GM10266 (cell line): ENCODE measurements around the gene EEF1AKMT4.

Experiments
- DNase-seq: peaks from one replicate; pipeline ENCODE4 v3.0.0; 2012; ENCODE audit errors: extremely low spot score
- CTCF ChIP-seq: IDR thresholded peaks from 2 replicates; pipeline ENCODE4 v1.5.1; 2012; ENCODE audit warnings: mild to moderate bottlenecking, low read depth; ENCODE audit not compliant: control insufficient read depth, insufficient read depth; ENCODE audit errors: missing control alignments

EEF1AKMT4 gene

GRCh38 chr3:184230603-184231528 lies 18.6 kb upstream of the EEF1AKMT4 start:
- peak; percentile 59 for DNase-seq

GRCh38 chr3:184231671-184232070 lies 17.8 kb upstream of the EEF1AKMT4 start:
- no peak for TF ChIP-seq CTCF
- DNase-seq, result peak; percentile 39

More at GRCh38 chr3:184230603-184231528, 18.6 kb upstream of the EEF1AKMT4 start:
- no peak for TF ChIP-seq CTCF

GRCh38 chr3:184233127-184233843 lies 16.2 kb upstream of the EEF1AKMT4 start:
- DNase-seq, result no peak
- TF ChIP-seq CTCF, result no peak

- peak; percentile 46 for DNase-seq
- no peak for TF ChIP-seq CTCF
Observed at GRCh38 chr3:184234224-184234623, 15.2 kb upstream of the EEF1AKMT4 start.

GRCh38 chr3:184234671-184235380 lies 14.6 kb upstream of the EEF1AKMT4 start:
- no peak for TF ChIP-seq CTCF
- DNase-seq, result no peak

GRCh38 chr3:184235381-184236032 lies 14.0 kb upstream of the EEF1AKMT4 start:
- DNase-seq, result no peak
- no peak for TF ChIP-seq CTCF
